Left forelimb (tissue), 1 donor: ENCODE data around the gene THSD7A.

ENCODE experiments used
- DNase-seq: peaks from one replicate; pipeline ENCODE4 v3.0.0-alpha.2; 2018; ENCODE audit warnings: low spot score

Gene THSD7A

GRCh38 chr7:11831736-11832495 lies at the start of gene THSD7A:
Gene THSD7A (minus strand): TSS chr7:11832198. CDS start chr7:11831946, 252 bp downstream.
- DNase-seq = peak; percentile 84

GRCh38 chr7:11881680-11882079 lies 49.7 kb upstream of the THSD7A start:
- DNase-seq = no peak

- no peak for DNase-seq
These were observed 43.6 kb upstream of the THSD7A start for GRCh38 chr7:11875635-11876034.

GRCh38 chr7:11865671-11866070 lies 33.7 kb upstream of the THSD7A start:
- no peak for DNase-seq

GRCh38 chr7:11858622-11859302 lies 26.8 kb upstream of the THSD7A start:
- no peak for DNase-seq

GRCh38 chr7:11858026-11858425 lies 26.0 kb upstream of the THSD7A start:
- DNase-seq = no peak

- no peak for DNase-seq
These were observed 16.3 kb upstream of the THSD7A start for GRCh38 chr7:11848251-11848650.

- no peak for DNase-seq
These were observed 15.3 kb upstream of the THSD7A start for GRCh38 chr7:11847336-11847735.

- no peak for DNase-seq
These were observed 14.5 kb upstream of the THSD7A start for GRCh38 chr7:11846361-11846955.

GRCh38 chr7:11843113-11843765 lies 11.2 kb upstream of the THSD7A start:
- no peak for DNase-seq

- no peak for DNase-seq
These were observed 9.7 kb upstream of the THSD7A start for GRCh38 chr7:11841657-11842056.

GRCh38 chr7:11835260-11835659 lies 3.3 kb upstream of the THSD7A start:
- no peak for DNase-seq

GRCh38 chr7:11833431-11833830 lies 1.4 kb upstream of the THSD7A start:
- no peak for DNase-seq

- no peak for DNase-seq
These were observed 752 bp downstream of the THSD7A start for GRCh38 chr7:11831156-11831735.

GRCh38 chr7:11830582-11831155 lies 1.3 kb downstream of the THSD7A start:
- no peak for DNase-seq

GRCh38 chr7:11829954-11830353 lies 2.0 kb downstream of the THSD7A start:
- no peak for DNase-seq

GRCh38 chr7:11819947-11820346 lies 12.1 kb downstream of the THSD7A start:
- no peak for DNase-seq

GRCh38 chr7:11819271-11819670 lies 12.7 kb downstream of the THSD7A start:
- DNase-seq = no peak

GRCh38 chr7:11818281-11818680 lies 13.7 kb downstream of the THSD7A start:
- DNase-seq = no peak

- no peak for DNase-seq
These were observed 14.8 kb downstream of the THSD7A start for GRCh38 chr7:11817111-11817740.

GRCh38 chr7:11811709-11812108 lies 20.3 kb downstream of the THSD7A start:
- DNase-seq = no peak
